ENCODE data around the gene KCNJ14. TPM values are rescaled to one million over a fixed set of nuclear protein-coding genes. Genes with fewer than 3 reads are reported as not detected.

The KCNJ14 gene
- total RNA-seq, 1 donor from 2014 or later = 1.4 TPM

DNA sequence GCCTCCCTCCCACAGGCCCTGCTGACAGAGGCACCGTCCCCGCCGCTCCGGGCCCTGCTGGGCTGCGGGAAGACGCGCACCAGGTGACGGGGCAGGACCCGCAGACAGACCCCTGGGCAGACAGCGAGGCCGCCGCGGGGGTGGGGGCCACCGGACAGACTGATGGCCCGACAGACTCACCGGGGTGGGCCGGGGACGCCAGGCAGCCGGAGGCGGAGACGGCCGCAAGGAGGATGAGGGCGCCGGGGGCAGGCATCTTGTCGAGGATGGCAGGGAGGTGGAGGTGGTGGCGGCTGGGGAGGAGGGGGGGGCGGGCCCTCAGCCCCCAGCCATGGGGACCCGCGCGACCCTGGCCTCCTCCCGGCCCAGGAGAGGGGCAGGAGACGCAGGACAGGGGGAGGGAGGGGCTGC, 56.0 kb downstream of the KCNJ14 start:
- DNase-seq (ENCODE audit: low read depth) = no peak
- H3K4me2 ChIP-seq (ENCODE audit: low read length) = no peak overlapping the region
- H3K27me3 Mint-ChIP-seq (ENCODE audit: low read depth, unreplicated experiment) = peaks cover 6% of the 10 kb centered on the region
- H3K4me3 ChIP-seq (ENCODE audit: insufficient read depth, low read depth, low read length) = no peak overlapping the region
- H3K9me3 Mint-ChIP-seq (ENCODE audit: unreplicated experiment) = no peaks in the 10 kb centered on the region
- no peak for TF ChIP-seq CTCF (IDR thresholded peaks at IDR 0.05; ENCODE audit: insufficient read depth, low read depth, low read length)
- TF ChIP-seq EZH2 (IDR thresholded peaks at IDR 0.05; ENCODE audit: insufficient read depth, low read length) = no peak
- no peak overlapping the region for H2AFZ ChIP-seq (ENCODE audit: low read depth, low read length)
- H3K9ac ChIP-seq (ENCODE audit: low read length) = no peak overlapping the region
- H3K36me3 ChIP-seq (ENCODE audit: insufficient read depth, low read length) = no peaks in the 10 kb centered on the region
- no peaks in the 10 kb centered on the region for H3K79me2 ChIP-seq (ENCODE audit: insufficient read depth, low read length)
- H3K27ac ChIP-seq (ENCODE audit: low read depth, low read length) = no peak overlapping the region
- peaks cover 18% of the 10 kb centered on the region for H3K27me3 ChIP-seq (ENCODE audit: insufficient read depth, low read length)
- no peaks in the 10 kb centered on the region for H3K9me3 ChIP-seq (ENCODE audit: insufficient read depth, low read depth, low read length)
- no peak overlapping the region for H3K27ac Mint-ChIP-seq (ENCODE audit: unreplicated experiment)
- no peaks in the 10 kb centered on the region for H4K20me1 ChIP-seq (ENCODE audit: insufficient read depth, low read length)
- peaks cover 1% of the 10 kb centered on the region for H3K4me1 Mint-ChIP-seq (ENCODE audit: low read depth, unreplicated experiment)
- FAIRE-seq = no peak
- H3K4me3 Mint-ChIP-seq (ENCODE audit: unreplicated experiment) = no peak overlapping the region
- H3K36me3 Mint-ChIP-seq (ENCODE audit: low read depth, unreplicated experiment) = peaks cover 7% of the 10 kb centered on the region
- peaks cover 6% of the 10 kb centered on the region for H3K4me1 ChIP-seq (ENCODE audit: insufficient read depth, low read length)

GRCh38 chr19:48511800-48512503, 56.6 kb downstream of the KCNJ14 start, which contains the start of gene LMTK3:
Gene LMTK3 (minus strand): TSS chr19:48511835. CDS start chr19:48511576, 259 bp downstream.
- peaks cover 6% of the 10 kb centered on the region for H3K4me1 Mint-ChIP-seq (ENCODE audit: low read depth, unreplicated experiment)
- peak within 1 kb of the TSS; percentile 32 for H2AFZ ChIP-seq (ENCODE audit: low read depth, low read length)
- H3K36me3 Mint-ChIP-seq (ENCODE audit: low read depth, unreplicated experiment) = peaks cover 7% of the 10 kb centered on the region
- no peaks in the 10 kb centered on the region for H3K36me3 ChIP-seq (ENCODE audit: insufficient read depth, low read length)
- H3K4me2 ChIP-seq (ENCODE audit: low read length) = peak within 1 kb of the TSS; percentile 71
- no peaks in the 10 kb centered on the region for H3K79me2 ChIP-seq (ENCODE audit: insufficient read depth, low read length)
- H3K9me3 ChIP-seq (ENCODE audit: insufficient read depth, low read depth, low read length) = no peaks in the 10 kb centered on the region
- H3K9ac ChIP-seq (ENCODE audit: low read length) = peak within 1 kb of the TSS; percentile 16
- no peak within 1 kb of the TSS for H3K27ac Mint-ChIP-seq (ENCODE audit: unreplicated experiment)
- peak within 1 kb of the TSS; percentile 81 for H3K4me3 Mint-ChIP-seq (ENCODE audit: unreplicated experiment)
- TF ChIP-seq EZH2 (IDR thresholded peaks at IDR 0.05; ENCODE audit: insufficient read depth, low read length) (no peak), CTCF (IDR thresholded peaks at IDR 0.05; ENCODE audit: insufficient read depth, low read depth, low read length) (no peak)
- no peak for FAIRE-seq
- H3K27me3 Mint-ChIP-seq (ENCODE audit: low read depth, unreplicated experiment) = peaks cover 6% of the 10 kb centered on the region
- peak; percentile 26 for DNase-seq (ENCODE audit: low read depth)
- H3K27ac ChIP-seq (ENCODE audit: low read depth, low read length) = no peak within 1 kb of the TSS
- H3K4me1 ChIP-seq (ENCODE audit: insufficient read depth, low read length) = peaks cover 6% of the 10 kb centered on the region
- no peaks in the 10 kb centered on the region for H4K20me1 ChIP-seq (ENCODE audit: insufficient read depth, low read length)
- H3K4me3 ChIP-seq (ENCODE audit: insufficient read depth, low read depth, low read length) = no peak within 1 kb of the TSS
- peaks cover 18% of the 10 kb centered on the region for H3K27me3 ChIP-seq (ENCODE audit: insufficient read depth, low read length)
- H3K9me3 Mint-ChIP-seq (ENCODE audit: unreplicated experiment) = no peaks in the 10 kb centered on the region
